SK-N-SH (cell line): ENCODE results near the gene THBS3.

Experiments
- CHD2 ChIP-seq: fragments of 150-350 bp; IDR thresholded peaks from 2 replicates; pipeline ENCODE4 v1.6.1; 2018; ENCODE audit warnings: low read length; ENCODE audit not compliant: partially characterized antibody
- CTCF ChIP-seq: fragments of 200-600 bp; sonication (generic); IDR thresholded peaks from 2 replicates; pipeline ENCODE4 v1.6.1; 2017; ENCODE audit warnings: antibody characterized with exemption, mild to moderate bottlenecking, moderate library complexity
- EP300 ChIP-seq, 2 experiments: IDR thresholded peaks; 2 replicates each; pipeline versions ENCODE4 v1.4.0 to v1.6.1; 2012; ENCODE audit warnings: borderline replicate concordance in 1 of 2, low read depth in 1 of 2, low read length in 1 of 2
- GATA2 ChIP-seq: sonication (generic); formaldehyde crosslinking; IDR thresholded peaks from 2 replicates; pipeline ENCODE4 v1.5.0; 2020; ENCODE audit warnings: mild to moderate bottlenecking, missing genetic modification reagents
- JUND ChIP-seq: IDR thresholded peaks from 2 replicates; pipeline ENCODE4 v1.4.0; 2012
- MAX ChIP-seq: IDR thresholded peaks from 2 replicates; pipeline ENCODE4 v1.4.0; 2012; ENCODE audit warnings: low read depth
- POLR2AphosphoS5 ChIP-seq: IDR thresholded peaks from 2 replicates; pipeline ENCODE4 v1.6.1; 2012; ENCODE audit warnings: low read depth, low read length
- RAD21 ChIP-seq: IDR thresholded peaks from 2 replicates; pipeline ENCODE4 v1.6.1; 2012; ENCODE audit warnings: mild to moderate bottlenecking, low read length
- RCOR1 ChIP-seq: fragments of 150-350 bp; IDR thresholded peaks from 2 replicates; pipeline ENCODE4 v1.6.1; 2017; ENCODE audit warnings: antibody characterized with exemption, low read length
- REST ChIP-seq: IDR thresholded peaks from 2 replicates; pipeline ENCODE4 v1.6.1; 2012; ENCODE audit warnings: mild to moderate bottlenecking, low read depth, low read length, moderate library complexity
- TAF1 ChIP-seq: IDR thresholded peaks from 2 replicates; pipeline ENCODE4 v1.6.1; 2012; ENCODE audit warnings: low read depth, mild to moderate bottlenecking, low read length, moderate library complexity, borderline replicate concordance
- USF2 ChIP-seq: fragments of 150-350 bp; IDR thresholded peaks from 2 replicates; pipeline ENCODE4 v1.6.1; 2017; ENCODE audit warnings: antibody characterized with exemption, low read length, low read depth, borderline replicate concordance
- YY1 ChIP-seq: IDR thresholded peaks from 2 replicates; pipeline ENCODE4 v1.4.0; 2012; ENCODE audit warnings: low read depth, mild to moderate bottlenecking

- TF ChIP-seq CTCF (peak; percentile 88), EP300 (IDR thresholded peaks at IDR 0.05; ENCODE audit: borderline replicate concordance in 1 of 2, low read depth in 1 of 2, low read length in 1 of 2) (no peak), USF2 (no peak), YY1 (no peak), TAF1 (no peak), RAD21 (peak; percentile 72), RCOR1 (no peak), CHD2 (no peak), MAX (no peak), REST (no peak), POLR2AphosphoS5 (0 out of 2 replicates have a peak, but pooled peaks have one; percentile 14), JUND (no peak), GATA2 (CRISPR knock-in tag) (no peak)
Measured at GRCh38 chr1:155206891-155207805, 549 bp downstream of the THBS3 start.
